ENCODE measurements around the gene NPBWR2.

The NPBWR2 gene

GRCh38 chr20:64105846-64106434 lies 1.4 kb downstream of the NPBWR2 start:
- Histone ChIP-seq H3K9ac (no peak overlapping the region), H3K4me3 (IDR thresholded peaks at IDR 0.05; ENCODE audit: insufficient read depth, low read depth, low read length) (no peak overlapping the region), H4K20me1 (ENCODE audit: insufficient read depth) (no peaks in the 10 kb centered on the region), H3K27ac (no peak overlapping the region), H3K36me3 (ENCODE audit: insufficient read depth) (no peaks in the 10 kb centered on the region), H3K4me1 (ENCODE audit: low read depth, poor library complexity, severe bottlenecking) (no peaks in the 10 kb centered on the region), H3K4me2 (no peak overlapping the region), H3K27me3 (ENCODE audit: insufficient read depth, low read depth) (peaks cover 92% of the 10 kb centered on the region), H2AFZ (ENCODE audit: low read depth) (no peak overlapping the region), H3K79me2 (ENCODE audit: insufficient read depth, low read depth) (no peaks in the 10 kb centered on the region)
- TF ChIP-seq CTCF (conservative IDR thresholded peaks at IDR 0.05; ENCODE audit: low read depth, low read length), result no peak

- H2AFZ ChIP-seq (ENCODE audit: low read depth), result no peak overlapping the region
- H4K20me1 ChIP-seq (ENCODE audit: insufficient read depth), result no peaks in the 10 kb centered on the region
- TF ChIP-seq CTCF (conservative IDR thresholded peaks at IDR 0.05; ENCODE audit: low read depth, low read length), result no peak
- no peak overlapping the region for H3K9ac ChIP-seq
- H3K4me3 ChIP-seq (IDR thresholded peaks at IDR 0.05; ENCODE audit: insufficient read depth, low read depth, low read length), result no peak overlapping the region
- peaks cover 92% of the 10 kb centered on the region for H3K27me3 ChIP-seq (ENCODE audit: insufficient read depth, low read depth)
- no peak overlapping the region for H3K27ac ChIP-seq
- no peaks in the 10 kb centered on the region for H3K4me1 ChIP-seq (ENCODE audit: low read depth, poor library complexity, severe bottlenecking)
- H3K79me2 ChIP-seq (ENCODE audit: insufficient read depth, low read depth), result no peaks in the 10 kb centered on the region
- H3K4me2 ChIP-seq, result no peak overlapping the region
- H3K36me3 ChIP-seq (ENCODE audit: insufficient read depth), result no peaks in the 10 kb centered on the region
These were observed 2.5 kb downstream of the NPBWR2 start for GRCh38 chr20:64104667-64105451.

- no peak overlapping the region for H3K9ac ChIP-seq
These were observed 3.3 kb downstream of the NPBWR2 start for GRCh38 chr20:64103871-64104666.

More at GRCh38 chr20:64103871-64104666, 3.3 kb downstream of the NPBWR2 start:
- no peak overlapping the region for H3K27ac ChIP-seq
- H3K36me3 ChIP-seq (ENCODE audit: insufficient read depth), result no peaks in the 10 kb centered on the region
- no peak for TF ChIP-seq CTCF (conservative IDR thresholded peaks at IDR 0.05; ENCODE audit: low read depth, low read length)
- H3K4me1 ChIP-seq (ENCODE audit: low read depth, poor library complexity, severe bottlenecking), result no peaks in the 10 kb centered on the region
- H2AFZ ChIP-seq (ENCODE audit: low read depth), result no peak overlapping the region
- H3K4me2 ChIP-seq, result no peak overlapping the region
- no peaks in the 10 kb centered on the region for H4K20me1 ChIP-seq (ENCODE audit: insufficient read depth)
- H3K4me3 ChIP-seq (IDR thresholded peaks at IDR 0.05; ENCODE audit: insufficient read depth, low read depth, low read length), result no peak overlapping the region
- H3K79me2 ChIP-seq (ENCODE audit: insufficient read depth, low read depth), result no peaks in the 10 kb centered on the region
- peaks cover 90% of the 10 kb centered on the region for H3K27me3 ChIP-seq (ENCODE audit: insufficient read depth, low read depth)
